H1 (cell line): ENCODE measurements around the gene NR2C2.

Experiments used
- ATF3 ChIP-seq: IDR thresholded peaks from 2 replicates; pipeline ENCODE4 v1.6.1; 2011; ENCODE audit warnings: low read depth, mild to moderate bottlenecking, low read length; ENCODE audit not compliant: insufficient read depth
- CHD1 ChIP-seq: IDR thresholded peaks from 2 replicates; pipeline ENCODE4 v1.6.1; 2012; ENCODE audit warnings: low read depth, low read length, improper control_type of control experiment
- CHD2 ChIP-seq: IDR thresholded peaks from 2 replicates; pipeline ENCODE4 v1.6.1; 2012; ENCODE audit warnings: low read length, improper control_type of control experiment
- CTCF ChIP-seq, 3 experiments: IDR thresholded peaks; 1 replicate in 2 of 3; 2 replicates in 1 of 3; pipeline versions ENCODE4 v1.5.1 to v1.6.1; 2011; ENCODE audit warnings: low read length in 3 of 3, mild to moderate bottlenecking in 3 of 3, inconsistent platforms in 2 of 3, low read depth in 1 of 3, moderate library complexity in 1 of 3; ENCODE audit not compliant: insufficient read depth in 1 of 3; ENCODE audit errors: control extremely low read depth in 1 of 3
- EGR1 ChIP-seq: IDR thresholded peaks from 2 replicates; pipeline ENCODE4 v1.6.1; 2011; ENCODE audit warnings: low read depth, low read length, borderline replicate concordance
- EP300 ChIP-seq, 2 experiments: IDR thresholded peaks; 1 replicate in 1 of 2; 2 replicates in 1 of 2; pipeline ENCODE4 v1.6.1; 2011 to 2012; ENCODE audit warnings: low read depth in 2 of 2, low read length in 2 of 2, mild to moderate bottlenecking in 2 of 2, borderline replicate concordance in 1 of 2, inconsistent platforms in 1 of 2, moderate library complexity in 1 of 2
- EZH2 ChIP-seq: fragments of 200-600 bp; sonication (generic); IDR thresholded peaks from 2 replicates; pipeline ENCODE4 v1.7.1; 2012; ENCODE audit warnings: low read depth, mild to moderate bottlenecking, moderate library complexity, low read length, inconsistent platforms; ENCODE audit not compliant: severe bottlenecking
- FOSL1 ChIP-seq: IDR thresholded peaks from 2 replicates; pipeline ENCODE4 v1.6.1; 2011; ENCODE audit warnings: mild to moderate bottlenecking, low read depth, low read length, moderate library complexity; ENCODE audit not compliant: insufficient read depth
- MAX ChIP-seq: IDR thresholded peaks from 2 replicates; pipeline ENCODE4 v1.6.1; 2012; ENCODE audit warnings: inconsistent platforms
- POLR2A ChIP-seq, 2 experiments: IDR thresholded peaks; 1 replicate in 1 of 2; 2 replicates in 1 of 2; pipeline ENCODE4 v1.6.1; 2011; ENCODE audit warnings: low read depth in 2 of 2, low read length in 2 of 2, mild to moderate bottlenecking in 2 of 2; ENCODE audit errors: control extremely low read depth in 1 of 2
- RFX5 ChIP-seq: IDR thresholded peaks from 2 replicates; pipeline ENCODE4 v1.6.1; 2011; ENCODE audit warnings: low read depth, low read length, improper control_type of control experiment, borderline replicate concordance
- SIN3A ChIP-seq, 2 experiments: IDR thresholded peaks in 1 of 2; conservative IDR thresholded peaks in 1 of 2; 2 replicates each; pipeline ENCODE4 v1.6.1; 2011 to 2012; ENCODE audit warnings: low read length in 2 of 2, improper control_type of control experiment in 1 of 2, low read depth in 1 of 2, mild to moderate bottlenecking in 1 of 2

- TF ChIP-seq CTCF (IDR thresholded peaks at IDR 0.05; ENCODE audit: control extremely low read depth in 1 of 3, insufficient read depth in 1 of 3, low read depth in 1 of 3, low read length in 3 of 3) (no peak), SIN3A (conservative IDR thresholded peaks at IDR 0.05 in 1 of 2, IDR thresholded peaks at IDR 0.05 in 1 of 2; ENCODE audit: low read depth in 1 of 2, low read length in 2 of 2) (no peak), MAX (no peak), RFX5 (no peak), EZH2 (no peak), CHD1 (no peak), EGR1 (no peak), FOSL1 (no peak), POLR2A (IDR thresholded peaks at IDR 0.05; ENCODE audit: control extremely low read depth in 1 of 2, low read depth in 2 of 2, low read length in 2 of 2) (no peak), ATF3 (no peak), EP300 (IDR thresholded peaks at IDR 0.05; ENCODE audit: borderline replicate concordance in 1 of 2, low read depth in 2 of 2, low read length in 2 of 2) (no peak), CHD2 (no peak)
Measured at GRCh38 chr3:14920536-14920935, 26.8 kb upstream of the NR2C2 start.
